Measurements from ENCODE around the gene ZNF19.

Gene ZNF19

GRCh38 chr16:71490361-71490760, 1.2 kb upstream of the ZNF19 start:
- DNase-seq (ENCODE audit: low read depth in 2 of 2): no peak

GRCh38 chr16:71484006-71484893, 4.9 kb downstream of the ZNF19 start:
- peak; percentile 68 to 75 for DNase-seq (ENCODE audit: low read depth in 2 of 2)

- no peak for DNase-seq (ENCODE audit: low read depth in 2 of 2)
Observed at GRCh38 chr16:71482569-71482968, 6.6 kb downstream of the ZNF19 start.

- DNase-seq (ENCODE audit: low read depth in 2 of 2): no peak
Observed at GRCh38 chr16:71480956-71481355, 8.2 kb downstream of the ZNF19 start.

- DNase-seq (ENCODE audit: low read depth in 2 of 2): no peak
Observed at GRCh38 chr16:71479420-71479819, 9.7 kb downstream of the ZNF19 start.

- no peak for DNase-seq (ENCODE audit: low read depth in 2 of 2)
Observed at GRCh38 chr16:71476457-71477124, 12.5 kb downstream of the ZNF19 start.

GRCh38 chr16:71474864-71475263, 14.3 kb downstream of the ZNF19 start:
- no peak for DNase-seq (ENCODE audit: low read depth in 2 of 2)

- no peak for DNase-seq (ENCODE audit: low read depth in 2 of 2)
Observed at GRCh38 chr16:71473891-71474290, 15.2 kb downstream of the ZNF19 start.

GRCh38 chr16:71472931-71473330, 16.2 kb downstream of the ZNF19 start:
- DNase-seq (ENCODE audit: low read depth in 2 of 2): no peak

- DNase-seq (ENCODE audit: low read depth in 2 of 2): no peak
Observed at GRCh38 chr16:71472051-71472450, 17.1 kb downstream of the ZNF19 start.

GRCh38 chr16:71467810-71468209, 21.3 kb downstream of the ZNF19 start:
- no peak for DNase-seq (ENCODE audit: low read depth in 2 of 2)

GRCh38 chr16:71464231-71464630, 24.9 kb downstream of the ZNF19 start:
- DNase-seq (ENCODE audit: low read depth in 2 of 2): no peak

GRCh38 chr16:71461686-71462648, 27.2 kb downstream of the ZNF19 start, which contains the start of gene ZNF23:
Gene ZNF23, minus strand, starts transcription at chr16:71462247. Its CDS starts 5,451 bp downstream, at chr16:71456796.
- peak; percentile 66 to 70 for DNase-seq (ENCODE audit: low read depth in 2 of 2)

GRCh38 chr16:71460941-71461340, 28.2 kb downstream of the ZNF19 start:
- DNase-seq (ENCODE audit: low read depth in 2 of 2): no peak

- DNase-seq (ENCODE audit: low read depth in 2 of 2): no peak
Observed at GRCh38 chr16:71460236-71460635, 28.9 kb downstream of the ZNF19 start.

GRCh38 chr16:71459510-71459909, 29.6 kb downstream of the ZNF19 start:
- no peak for DNase-seq (ENCODE audit: low read depth in 2 of 2)

GRCh38 chr16:71456801-71457200, 32.3 kb downstream of the ZNF19 start:
- no peak for DNase-seq (ENCODE audit: low read depth in 2 of 2)

- DNase-seq (ENCODE audit: low read depth in 2 of 2): no peak
Observed at GRCh38 chr16:71453036-71453435, 36.1 kb downstream of the ZNF19 start.

GRCh38 chr16:71449020-71449419, 40.1 kb downstream of the ZNF19 start:
- no peak for DNase-seq (ENCODE audit: low read depth in 2 of 2)

- DNase-seq (ENCODE audit: low read depth in 2 of 2): no peak
Observed at GRCh38 chr16:71448274-71448866, 40.8 kb downstream of the ZNF19 start.

- no peak for DNase-seq (ENCODE audit: low read depth in 2 of 2)
Observed at GRCh38 chr16:71443714-71444113, 45.4 kb downstream of the ZNF19 start.
